H1 (cell line): ENCODE measurements around the gene MAPK11. TPM values are rescaled to one million over a fixed set of nuclear protein-coding genes. Genes with fewer than 3 reads are reported as not detected.
A peak's percentile ranks its signal among the peaks of the same experiment; 100 is the strongest.

Source experiments
- CTCF ChIA-PET: fragments of 300-600 bp; sonication (Branson Sonifier 250); formaldehyde crosslinking; loops from one replicate; lab custom pipeline; 2021; ENCODE audit not compliant: partially characterized antibody; lab: Charles Lee
- POLR2A ChIA-PET: fragments of 300-600 bp; sonication (Branson Sonifier 250); formaldehyde crosslinking; loops from one replicate; lab custom pipeline; 2021; ENCODE audit warnings: inconsistent platforms; ENCODE audit not compliant: partially characterized antibody; lab: Charles Lee
- DNase-seq, 2 experiments: peaks; one replicate each; pipeline versions ENCODE4 v3.0.0 to v3.0.0-alpha.2; 2010 to 2022; ENCODE audit warnings: low spot score in 2 of 2, low read depth in 1 of 2, mixed read lengths in 1 of 2
- FAIRE-seq: peaks from 2 replicates; lab custom pipeline; 2011; peaks lifted over from hg19 to GRCh38; lab: Jason Lieb, UNC
- H2AFZ ChIP-seq: 2 replicates; pipeline ENCODE4 v1.8.1; 2012; ENCODE audit warnings: low read length, inconsistent platforms
- H2AK5ac ChIP-seq: 2 replicates; pipeline ENCODE4 v1.6.1; 2013; ENCODE audit warnings: low read depth, low read length
- H2BK120ac ChIP-seq: replicated peaks from 2 replicates; pipeline ENCODE3; 2013; ENCODE audit warnings: low read depth, low read length, inconsistent platforms
- H2BK12ac ChIP-seq: 2 replicates; pipeline ENCODE4 v1.6.1; 2013; ENCODE audit warnings: low read depth, low read length
- H2BK15ac ChIP-seq: 2 replicates; pipeline ENCODE4 v1.6.1; 2013; ENCODE audit warnings: low read length
- H2BK20ac ChIP-seq: 2 replicates; pipeline ENCODE4 v1.6.1; 2013; ENCODE audit warnings: low read length
- H2BK5ac ChIP-seq: 2 replicates; pipeline ENCODE4 v1.6.1; 2013; ENCODE audit warnings: low read depth, low read length
- H3K14ac ChIP-seq: 2 replicates; pipeline ENCODE4 v1.6.1; 2013; ENCODE audit warnings: inconsistent platforms; ENCODE audit not compliant: insufficient read length
- H3K18ac ChIP-seq: 2 replicates; pipeline ENCODE4 v1.6.1; 2013; ENCODE audit warnings: low read length; ENCODE audit errors: extremely low read depth
- H3K23ac ChIP-seq: 2 replicates; pipeline ENCODE4 v1.6.1; 2013; ENCODE audit warnings: inconsistent platforms; ENCODE audit not compliant: insufficient read length
- H3K23me2 ChIP-seq: 2 replicates; pipeline ENCODE4 v1.6.1; 2013; ENCODE audit warnings: low read depth, low read length
- H3K27ac ChIP-seq: 2 replicates; pipeline ENCODE4 v1.6.1; 2011; ENCODE audit warnings: low read depth, low read length, inconsistent platforms
- H3K27me3 ChIP-seq, 4 experiments: replicated peaks in 1 of 4; 1 replicate in 1 of 4; 2 replicates in 3 of 4; pipeline versions ENCODE4 v1.6.1 to v1.8.1; 2011 to 2013; ENCODE audit warnings: low read length in 3 of 4, mild to moderate bottlenecking in 3 of 4, inconsistent platforms in 2 of 4, mixed read lengths in 2 of 4, moderate library complexity in 1 of 4; ENCODE audit not compliant: control insufficient read depth in 3 of 4, insufficient read depth in 3 of 4; ENCODE audit errors: extremely low read depth in 1 of 4
- H3K36me3 ChIP-seq, 4 experiments: 2 replicates each; pipeline versions ENCODE4 v1.6.1 to v1.8.1; 2011 to 2013; ENCODE audit warnings: mild to moderate bottlenecking in 4 of 4, low read length in 3 of 4, moderate library complexity in 2 of 4, control low read depth in 1 of 4, inconsistent platforms in 1 of 4; ENCODE audit not compliant: insufficient read depth in 4 of 4, control insufficient read depth in 2 of 4
- H3K4ac ChIP-seq: replicated peaks from 2 replicates; pipeline ENCODE3; 2013; ENCODE audit warnings: low read length, low read depth, mixed read lengths, inconsistent platforms; ENCODE audit not compliant: insufficient read length
- H3K4me1 ChIP-seq, 4 experiments: replicated peaks in 1 of 4; 1 replicate in 1 of 4; 2 replicates in 3 of 4; pipeline versions ENCODE4 v1.6.1 to v1.8.1; 2011 to 2013; ENCODE audit warnings: low read length in 3 of 4, inconsistent platforms in 2 of 4, mixed read lengths in 1 of 4; ENCODE audit not compliant: insufficient read depth in 4 of 4, control insufficient read depth in 3 of 4
- H3K4me2 ChIP-seq, 2 experiments: 2 replicates each; pipeline versions ENCODE4 v1.6.1 to v1.8.1; 2011 to 2013; ENCODE audit warnings: low read depth in 2 of 2, low read length in 2 of 2, control low read depth in 1 of 2, inconsistent platforms in 1 of 2, mild to moderate bottlenecking in 1 of 2; ENCODE audit not compliant: insufficient read depth in 1 of 2
- H3K4me3 ChIP-seq, 4 experiments: fragments of 200-600, 300-600 bp in 1 of 4; sonication (generic), shearing (Covaris generic), sonication (Bioruptor Twin) in 1 of 4; 2 replicates each; pipeline versions ENCODE4 v1.5.1 to v1.8.1; 2011 to 2016; ENCODE audit warnings: low read length in 4 of 4, low read depth in 3 of 4, control low read depth in 2 of 4, inconsistent platforms in 2 of 4, mild to moderate bottlenecking in 2 of 4, mixed read lengths in 1 of 4, moderate library complexity in 1 of 4; ENCODE audit not compliant: insufficient read depth in 2 of 4; ENCODE audit errors: extremely low read depth in 1 of 4
- H3K56ac ChIP-seq: replicated peaks from 2 replicates; pipeline ENCODE3; 2013; ENCODE audit warnings: low read depth, mild to moderate bottlenecking, mixed read lengths, low read length, inconsistent platforms; ENCODE audit not compliant: insufficient read length
- H3K79me1 ChIP-seq: 2 replicates; pipeline ENCODE4 v1.6.1; 2013; ENCODE audit warnings: low read depth, low read length, control low read depth
- H3K79me2 ChIP-seq, 2 experiments: 2 replicates each; pipeline versions ENCODE4 v1.6.1 to v1.8.1; 2012 to 2013; ENCODE audit warnings: low read length in 2 of 2, mild to moderate bottlenecking in 2 of 2, inconsistent platforms in 1 of 2; ENCODE audit not compliant: insufficient read depth in 2 of 2, control insufficient read depth in 1 of 2
- H3K9ac ChIP-seq, 4 experiments: replicated peaks in 1 of 4; 1 replicate in 1 of 4; 2 replicates in 3 of 4; pipeline versions ENCODE4 v1.6.1 to v1.8.1; 2011 to 2013; ENCODE audit warnings: low read depth in 3 of 4, low read length in 3 of 4, control low read depth in 2 of 4, mild to moderate bottlenecking in 2 of 4, moderate library complexity in 2 of 4, inconsistent platforms in 1 of 4; ENCODE audit errors: extremely low read depth in 1 of 4
- H3K9me3 ChIP-seq, 2 experiments: 2 replicates each; pipeline versions ENCODE4 v1.6.1 to v1.8.1; 2012 to 2013; ENCODE audit warnings: mild to moderate bottlenecking in 2 of 2, moderate library complexity in 2 of 2, control low read depth in 1 of 2, inconsistent platforms in 1 of 2, low read depth in 1 of 2, low read length in 1 of 2, mixed read lengths in 1 of 2; ENCODE audit not compliant: insufficient read depth in 2 of 2
- H4K20me1 ChIP-seq, 2 experiments: replicated peaks in 1 of 2; 2 replicates each; pipeline versions ENCODE3 to v1.8.1; 2011 to 2013; ENCODE audit warnings: inconsistent platforms in 2 of 2, low read length in 2 of 2, mild to moderate bottlenecking in 1 of 2; ENCODE audit not compliant: insufficient read depth in 2 of 2, control insufficient read depth in 1 of 2
- H4K5ac ChIP-seq: 2 replicates; pipeline ENCODE4 v1.6.1; 2013; ENCODE audit warnings: low read length, low read depth, mixed read lengths, inconsistent platforms; ENCODE audit not compliant: insufficient read length
- H4K8ac ChIP-seq: 2 replicates; pipeline ENCODE4 v1.8.0; 2013; ENCODE audit warnings: mild to moderate bottlenecking, moderate library complexity, low read length, inconsistent platforms; ENCODE audit not compliant: insufficient read depth; ENCODE audit errors: extremely low read depth
- H4K91ac ChIP-seq: replicated peaks from 2 replicates; pipeline ENCODE3; 2013; ENCODE audit warnings: low read length, mixed read lengths, inconsistent platforms; ENCODE audit not compliant: insufficient read length
- CTCF ChIP-seq, 3 experiments: IDR thresholded peaks; 1 replicate in 2 of 3; 2 replicates in 1 of 3; pipeline versions ENCODE4 v1.5.1 to v1.6.1; 2011; ENCODE audit warnings: low read length in 3 of 3, mild to moderate bottlenecking in 3 of 3, inconsistent platforms in 2 of 3, low read depth in 1 of 3, moderate library complexity in 1 of 3; ENCODE audit not compliant: insufficient read depth in 1 of 3; ENCODE audit errors: control extremely low read depth in 1 of 3
- SIN3A ChIP-seq, 2 experiments: IDR thresholded peaks in 1 of 2; conservative IDR thresholded peaks in 1 of 2; 2 replicates each; pipeline ENCODE4 v1.6.1; 2011 to 2012; ENCODE audit warnings: low read length in 2 of 2, improper control_type of control experiment in 1 of 2, low read depth in 1 of 2, mild to moderate bottlenecking in 1 of 2
- SIX5 ChIP-seq: IDR thresholded peaks from 2 replicates; pipeline ENCODE4 v1.6.1; 2011; ENCODE audit warnings: mild to moderate bottlenecking, low read depth, low read length
- WGBS, 2 experiments: shearing (Covaris generic) in 1 of 2; methylation state at CpG; one replicate each; pipeline versions ENCODE4 v1.1.6 to v1.1.7; 2013 to 2015; ENCODE audit warnings: low lambda C conversion rate in 2 of 2, mixed read lengths in 2 of 2, inconsistent platforms in 1 of 2, low coverage in 1 of 2, missing lambda C conversion rate in 1 of 2; ENCODE audit not compliant: insufficient replicate concordance in 2 of 2, insufficient coverage in 1 of 2, insufficient read length in 1 of 2; ENCODE audit errors: extremely low coverage in 1 of 2, missing lambda C conversion rate in 1 of 2; 5-methylcytosine and 5-hydroxymethylcytosine counted together
- polyA plus RNA-seq, 7 experiments: library from polyadenylated mRNA; depleted of rRNA in 3 of 7; stranded (reverse) in 5 of 7; unstranded in 2 of 7; fragments of >200 nt in 5 of 7; fragments of 200-250 nt in 2 of 7; gene quantifications; 1 replicate in 5 of 7; 2 replicates in 1 of 7; 4 replicates in 1 of 7; pipeline versions ENCODE4 v1.2.1 to v1.2.3, GENCODE V29; 2011 to 2013; ENCODE audit warnings: missing spikeins in 2 of 7, mixed read lengths in 2 of 7
- total RNA-seq: library from RNA; stranded (reverse); fragmentation: NEBNext Ultra II Directional; extraction: Animal tissue kit (Norgen Biotek cat#: 25700); gene quantifications from 2 replicates; pipeline ENCODE4 v1.2.1, GENCODE V29; 2021

The MAPK11 gene
- total and polyA plus RNA-seq, 2 of the 8 experiments (the other 6 are each of a cell fraction or from before 2014, with no cell fraction given): 0.70 to 1.5 TPM

- Histone ChIP-seq H2AFZ (no peak overlapping the region), H3K27ac (no peak overlapping the region)
- no peak for FAIRE-seq
Measured at GRCh38 chr22:50271519-50271970, 1.4 kb upstream of the MAPK11 start.

More at GRCh38 chr22:50271519-50271970, 1.4 kb upstream of the MAPK11 start:
- no peak overlapping the region for H2BK120ac ChIP-seq
- no peaks in the 10 kb centered on the region for H3K79me1 ChIP-seq
- no peak overlapping the region for H3K18ac ChIP-seq
- no peak overlapping the region for H3K4ac ChIP-seq
- H3K9ac ChIP-seq: no peak overlapping the region
- H4K5ac ChIP-seq: no peak overlapping the region
- H3K14ac ChIP-seq: no peak overlapping the region
- H4K91ac ChIP-seq: no peak overlapping the region
- DNase-seq: peak in 1 of 2 experiments; percentile 88
- peaks cover 24 to 46% (median 39%) of the 10 kb centered on the region in 4 experiments; a peak in 6 of 7 replicates for H3K27me3 ChIP-seq
- H3K23me2 ChIP-seq: peaks cover 11% of the 10 kb centered on the region; the same call in 1 of the 2 replicates
- H3K56ac ChIP-seq: no peak overlapping the region
- peak overlapping the region in 3 of 4 experiments; percentile 9 to 55 (median 23); a peak in 5 of 8 replicates for H3K4me3 ChIP-seq
- CTCF ChIA-PET: interaction anchor here (0.7 to 6.0 kb wide), 6 partner anchors 19 to 70 kb away, joined by 3 to 39 read pairs (median 5); no protein-coding TSS in a partner anchor
- H2BK12ac ChIP-seq: no peak overlapping the region
- H3K79me2 ChIP-seq: no peaks in the 10 kb centered on the region
- no peak overlapping the region for H4K8ac ChIP-seq
- TF ChIP-seq SIX5 (no peak), SIN3A (conservative IDR thresholded peaks at IDR 0.05 in 1 of 2, IDR thresholded peaks at IDR 0.05 in 1 of 2; ENCODE audit: low read depth in 1 of 2, low read length in 2 of 2) (peak in 1 of 2 experiments; percentile 59; a peak in 1 of 4 replicates), CTCF (IDR thresholded peaks at IDR 0.05; ENCODE audit: control extremely low read depth in 1 of 3, insufficient read depth in 1 of 3, low read depth in 1 of 3, low read length in 3 of 3) (peak in 1 of 3 experiments; percentile 9; a peak in 1 of 4 replicates)
- TF ChIP-seq, all 59 proteins: peak for 2
- POLR2A ChIA-PET: interaction anchor here (0.9 to 3.2 kb wide), 6 partner anchors 11 to 70 kb away, joined by 3 to 12 read pairs (median 4); partner anchors contain the start of gene MAPK12
- peaks cover 4 to 17% (median 12%) of the 10 kb centered on the region in 4 experiments; a peak in 5 of 8 replicates for H3K36me3 ChIP-seq
- H3K4me2 ChIP-seq: peak overlapping the region; percentile 59 to 79
- peaks cover 2 to 14% (median 9%) of the 10 kb centered on the region in 4 experiments; a peak in 6 of 7 replicates for H3K4me1 ChIP-seq
- H2BK15ac ChIP-seq: no peak overlapping the region
- H3K23ac ChIP-seq: no peak overlapping the region
- no peak overlapping the region for H2BK20ac ChIP-seq
- WGBS, 2 experiments: 4% methylated on average over 28 of the region's 45 CpGs; no CpG with 5 or more reads in 1 of the 2 experiments
- no peak overlapping the region for H2BK5ac ChIP-seq
- H4K20me1 ChIP-seq: peaks cover 6 to 9% of the 10 kb centered on the region in 2 experiments
- H3K9me3 ChIP-seq: peaks cover 6 to 23% of the 10 kb centered on the region in 2 experiments; a peak in 3 of 4 replicates
- no peak overlapping the region for H2AK5ac ChIP-seq
